H1 (cell line): ENCODE results near the gene ARMH3. TPM values are rescaled to one million over a fixed set of nuclear protein-coding genes. Genes with fewer than 3 reads are reported as not detected.

Source experiments
- CTCF ChIA-PET: fragments of 300-600 bp; sonication (Branson Sonifier 250); formaldehyde crosslinking; loops from one replicate; lab custom pipeline; 2021; ENCODE audit not compliant: partially characterized antibody; lab: Charles Lee
- POLR2A ChIA-PET: fragments of 300-600 bp; sonication (Branson Sonifier 250); formaldehyde crosslinking; loops from one replicate; lab custom pipeline; 2021; ENCODE audit warnings: inconsistent platforms; ENCODE audit not compliant: partially characterized antibody; lab: Charles Lee
- DNase-seq, 2 experiments: peaks; one replicate each; pipeline versions ENCODE4 v3.0.0 to v3.0.0-alpha.2; 2010 to 2022; ENCODE audit warnings: low spot score in 2 of 2, low read depth in 1 of 2, mixed read lengths in 1 of 2
- FAIRE-seq: peaks from 2 replicates; lab custom pipeline; 2011; peaks lifted over from hg19 to GRCh38; lab: Jason Lieb, UNC
- H2AFZ ChIP-seq: 2 replicates; pipeline ENCODE4 v1.8.1; 2012; ENCODE audit warnings: low read length, inconsistent platforms
- H2AK5ac ChIP-seq: 2 replicates; pipeline ENCODE4 v1.6.1; 2013; ENCODE audit warnings: low read depth, low read length
- H2BK120ac ChIP-seq: replicated peaks from 2 replicates; pipeline ENCODE3; 2013; ENCODE audit warnings: low read depth, low read length, inconsistent platforms
- H2BK12ac ChIP-seq: 2 replicates; pipeline ENCODE4 v1.6.1; 2013; ENCODE audit warnings: low read depth, low read length
- H2BK15ac ChIP-seq: 2 replicates; pipeline ENCODE4 v1.6.1; 2013; ENCODE audit warnings: low read length
- H2BK20ac ChIP-seq: 2 replicates; pipeline ENCODE4 v1.6.1; 2013; ENCODE audit warnings: low read length
- H2BK5ac ChIP-seq: 2 replicates; pipeline ENCODE4 v1.6.1; 2013; ENCODE audit warnings: low read depth, low read length
- H3K14ac ChIP-seq: 2 replicates; pipeline ENCODE4 v1.6.1; 2013; ENCODE audit warnings: inconsistent platforms; ENCODE audit not compliant: insufficient read length
- H3K18ac ChIP-seq: 2 replicates; pipeline ENCODE4 v1.6.1; 2013; ENCODE audit warnings: low read length; ENCODE audit errors: extremely low read depth
- H3K23ac ChIP-seq: 2 replicates; pipeline ENCODE4 v1.6.1; 2013; ENCODE audit warnings: inconsistent platforms; ENCODE audit not compliant: insufficient read length
- H3K23me2 ChIP-seq: 2 replicates; pipeline ENCODE4 v1.6.1; 2013; ENCODE audit warnings: low read depth, low read length
- H3K27ac ChIP-seq: 2 replicates; pipeline ENCODE4 v1.6.1; 2011; ENCODE audit warnings: low read depth, low read length, inconsistent platforms
- H3K27me3 ChIP-seq, 4 experiments: replicated peaks in 1 of 4; 1 replicate in 1 of 4; 2 replicates in 3 of 4; pipeline versions ENCODE4 v1.6.1 to v1.8.1; 2011 to 2013; ENCODE audit warnings: low read length in 3 of 4, mild to moderate bottlenecking in 3 of 4, inconsistent platforms in 2 of 4, mixed read lengths in 2 of 4, moderate library complexity in 1 of 4; ENCODE audit not compliant: control insufficient read depth in 3 of 4, insufficient read depth in 3 of 4; ENCODE audit errors: extremely low read depth in 1 of 4
- H3K36me3 ChIP-seq, 4 experiments: 2 replicates each; pipeline versions ENCODE4 v1.6.1 to v1.8.1; 2011 to 2013; ENCODE audit warnings: mild to moderate bottlenecking in 4 of 4, low read length in 3 of 4, moderate library complexity in 2 of 4, control low read depth in 1 of 4, inconsistent platforms in 1 of 4; ENCODE audit not compliant: insufficient read depth in 4 of 4, control insufficient read depth in 2 of 4
- H3K4ac ChIP-seq: replicated peaks from 2 replicates; pipeline ENCODE3; 2013; ENCODE audit warnings: low read length, low read depth, mixed read lengths, inconsistent platforms; ENCODE audit not compliant: insufficient read length
- H3K4me1 ChIP-seq, 4 experiments: replicated peaks in 1 of 4; 1 replicate in 1 of 4; 2 replicates in 3 of 4; pipeline versions ENCODE4 v1.6.1 to v1.8.1; 2011 to 2013; ENCODE audit warnings: low read length in 3 of 4, inconsistent platforms in 2 of 4, mixed read lengths in 1 of 4; ENCODE audit not compliant: insufficient read depth in 4 of 4, control insufficient read depth in 3 of 4
- H3K4me2 ChIP-seq, 2 experiments: 2 replicates each; pipeline versions ENCODE4 v1.6.1 to v1.8.1; 2011 to 2013; ENCODE audit warnings: low read depth in 2 of 2, low read length in 2 of 2, control low read depth in 1 of 2, inconsistent platforms in 1 of 2, mild to moderate bottlenecking in 1 of 2; ENCODE audit not compliant: insufficient read depth in 1 of 2
- H3K4me3 ChIP-seq, 4 experiments: fragments of 200-600, 300-600 bp in 1 of 4; sonication (generic), shearing (Covaris generic), sonication (Bioruptor Twin) in 1 of 4; 2 replicates each; pipeline versions ENCODE4 v1.5.1 to v1.8.1; 2011 to 2016; ENCODE audit warnings: low read length in 4 of 4, low read depth in 3 of 4, control low read depth in 2 of 4, inconsistent platforms in 2 of 4, mild to moderate bottlenecking in 2 of 4, mixed read lengths in 1 of 4, moderate library complexity in 1 of 4; ENCODE audit not compliant: insufficient read depth in 2 of 4; ENCODE audit errors: extremely low read depth in 1 of 4
- H3K56ac ChIP-seq: replicated peaks from 2 replicates; pipeline ENCODE3; 2013; ENCODE audit warnings: low read depth, mild to moderate bottlenecking, mixed read lengths, low read length, inconsistent platforms; ENCODE audit not compliant: insufficient read length
- H3K79me1 ChIP-seq: 2 replicates; pipeline ENCODE4 v1.6.1; 2013; ENCODE audit warnings: low read depth, low read length, control low read depth
- H3K79me2 ChIP-seq, 2 experiments: 2 replicates each; pipeline versions ENCODE4 v1.6.1 to v1.8.1; 2012 to 2013; ENCODE audit warnings: low read length in 2 of 2, mild to moderate bottlenecking in 2 of 2, inconsistent platforms in 1 of 2; ENCODE audit not compliant: insufficient read depth in 2 of 2, control insufficient read depth in 1 of 2
- H3K9ac ChIP-seq, 4 experiments: replicated peaks in 1 of 4; 1 replicate in 1 of 4; 2 replicates in 3 of 4; pipeline versions ENCODE4 v1.6.1 to v1.8.1; 2011 to 2013; ENCODE audit warnings: low read depth in 3 of 4, low read length in 3 of 4, control low read depth in 2 of 4, mild to moderate bottlenecking in 2 of 4, moderate library complexity in 2 of 4, inconsistent platforms in 1 of 4; ENCODE audit errors: extremely low read depth in 1 of 4
- H3K9me3 ChIP-seq, 2 experiments: 2 replicates each; pipeline versions ENCODE4 v1.6.1 to v1.8.1; 2012 to 2013; ENCODE audit warnings: mild to moderate bottlenecking in 2 of 2, moderate library complexity in 2 of 2, control low read depth in 1 of 2, inconsistent platforms in 1 of 2, low read depth in 1 of 2, low read length in 1 of 2, mixed read lengths in 1 of 2; ENCODE audit not compliant: insufficient read depth in 2 of 2
- H4K20me1 ChIP-seq, 2 experiments: replicated peaks in 1 of 2; 2 replicates each; pipeline versions ENCODE3 to v1.8.1; 2011 to 2013; ENCODE audit warnings: inconsistent platforms in 2 of 2, low read length in 2 of 2, mild to moderate bottlenecking in 1 of 2; ENCODE audit not compliant: insufficient read depth in 2 of 2, control insufficient read depth in 1 of 2
- H4K5ac ChIP-seq: 2 replicates; pipeline ENCODE4 v1.6.1; 2013; ENCODE audit warnings: low read length, low read depth, mixed read lengths, inconsistent platforms; ENCODE audit not compliant: insufficient read length
- H4K8ac ChIP-seq: 2 replicates; pipeline ENCODE4 v1.8.0; 2013; ENCODE audit warnings: mild to moderate bottlenecking, moderate library complexity, low read length, inconsistent platforms; ENCODE audit not compliant: insufficient read depth; ENCODE audit errors: extremely low read depth
- H4K91ac ChIP-seq: replicated peaks from 2 replicates; pipeline ENCODE3; 2013; ENCODE audit warnings: low read length, mixed read lengths, inconsistent platforms; ENCODE audit not compliant: insufficient read length
- CHD1 ChIP-seq: IDR thresholded peaks from 2 replicates; pipeline ENCODE4 v1.6.1; 2012; ENCODE audit warnings: low read depth, low read length, improper control_type of control experiment
- GABPA ChIP-seq: IDR thresholded peaks from 2 replicates; pipeline ENCODE4 v1.6.1; 2011; ENCODE audit warnings: mild to moderate bottlenecking, low read length, moderate library complexity, borderline replicate concordance; ENCODE audit not compliant: insufficient read depth
- GTF2F1 ChIP-seq: IDR thresholded peaks from 2 replicates; pipeline ENCODE4 v1.6.1; 2012; ENCODE audit warnings: low read depth, low read length, improper control_type of control experiment, borderline replicate concordance
- HDAC2 ChIP-seq, 2 experiments: fragments of 300-600 bp in 1 of 2; sonication (generic) in 1 of 2; IDR thresholded peaks; 2 replicates each; pipeline ENCODE4 v1.6.1; 2011 to 2012; ENCODE audit warnings: low read depth in 2 of 2, low read length in 2 of 2, mild to moderate bottlenecking in 2 of 2, moderate library complexity in 2 of 2, borderline replicate concordance in 1 of 2, inconsistent platforms in 1 of 2
- KDM4A ChIP-seq: IDR thresholded peaks from one replicate; pipeline ENCODE4 v1.7.1; 2012; ENCODE audit warnings: low read depth, mild to moderate bottlenecking, moderate library complexity, low read length, inconsistent platforms; ENCODE audit not compliant: severe bottlenecking
- NANOG ChIP-seq: IDR thresholded peaks from 2 replicates; pipeline ENCODE4 v1.6.1; 2011; ENCODE audit warnings: low read length, low read depth, mild to moderate bottlenecking, inconsistent platforms; ENCODE audit not compliant: insufficient read depth, poor library complexity, severe bottlenecking
- NRF1 ChIP-seq: IDR thresholded peaks from 2 replicates; pipeline ENCODE4 v1.6.1; 2011; ENCODE audit warnings: mild to moderate bottlenecking, low read depth, low read length, improper control_type of control experiment
- POU5F1 ChIP-seq: IDR thresholded peaks from 2 replicates; pipeline ENCODE4 v1.6.1; 2011; ENCODE audit warnings: low read depth, mild to moderate bottlenecking, low read length, moderate library complexity
- SIN3A ChIP-seq, 2 experiments: IDR thresholded peaks in 1 of 2; conservative IDR thresholded peaks in 1 of 2; 2 replicates each; pipeline ENCODE4 v1.6.1; 2011 to 2012; ENCODE audit warnings: low read length in 2 of 2, improper control_type of control experiment in 1 of 2, low read depth in 1 of 2, mild to moderate bottlenecking in 1 of 2
- SIX5 ChIP-seq: IDR thresholded peaks from 2 replicates; pipeline ENCODE4 v1.6.1; 2011; ENCODE audit warnings: mild to moderate bottlenecking, low read depth, low read length
- TBP ChIP-seq: IDR thresholded peaks from 2 replicates; pipeline ENCODE4 v1.6.1; 2011; ENCODE audit warnings: low read depth, low read length, improper control_type of control experiment
- TCF12 ChIP-seq: IDR thresholded peaks from 2 replicates; pipeline ENCODE4 v1.6.1; 2011; ENCODE audit warnings: low read depth, mild to moderate bottlenecking, low read length
- WGBS, 2 experiments: shearing (Covaris generic) in 1 of 2; methylation state at CpG; one replicate each; pipeline versions ENCODE4 v1.1.6 to v1.1.7; 2013 to 2015; ENCODE audit warnings: low lambda C conversion rate in 2 of 2, mixed read lengths in 2 of 2, inconsistent platforms in 1 of 2, low coverage in 1 of 2, missing lambda C conversion rate in 1 of 2; ENCODE audit not compliant: insufficient replicate concordance in 2 of 2, insufficient coverage in 1 of 2, insufficient read length in 1 of 2; ENCODE audit errors: extremely low coverage in 1 of 2, missing lambda C conversion rate in 1 of 2; 5-methylcytosine and 5-hydroxymethylcytosine counted together
- polyA plus RNA-seq, 7 experiments: library from polyadenylated mRNA; depleted of rRNA in 3 of 7; stranded (reverse) in 5 of 7; unstranded in 2 of 7; fragments of >200 nt in 5 of 7; fragments of 200-250 nt in 2 of 7; gene quantifications; 1 replicate in 5 of 7; 2 replicates in 1 of 7; 4 replicates in 1 of 7; pipeline versions ENCODE4 v1.2.1 to v1.2.3, GENCODE V29; 2011 to 2013; ENCODE audit warnings: missing spikeins in 2 of 7, mixed read lengths in 2 of 7
- total RNA-seq: library from RNA; stranded (reverse); fragmentation: NEBNext Ultra II Directional; extraction: Animal tissue kit (Norgen Biotek cat#: 25700); gene quantifications from 2 replicates; pipeline ENCODE4 v1.2.1, GENCODE V29; 2021

ARMH3 gene
- total and polyA plus RNA-seq, 2 of the 8 experiments (the other 6 are each of a cell fraction or from before 2014, with no cell fraction given) = 11.6 to 18.3 TPM

DNA sequence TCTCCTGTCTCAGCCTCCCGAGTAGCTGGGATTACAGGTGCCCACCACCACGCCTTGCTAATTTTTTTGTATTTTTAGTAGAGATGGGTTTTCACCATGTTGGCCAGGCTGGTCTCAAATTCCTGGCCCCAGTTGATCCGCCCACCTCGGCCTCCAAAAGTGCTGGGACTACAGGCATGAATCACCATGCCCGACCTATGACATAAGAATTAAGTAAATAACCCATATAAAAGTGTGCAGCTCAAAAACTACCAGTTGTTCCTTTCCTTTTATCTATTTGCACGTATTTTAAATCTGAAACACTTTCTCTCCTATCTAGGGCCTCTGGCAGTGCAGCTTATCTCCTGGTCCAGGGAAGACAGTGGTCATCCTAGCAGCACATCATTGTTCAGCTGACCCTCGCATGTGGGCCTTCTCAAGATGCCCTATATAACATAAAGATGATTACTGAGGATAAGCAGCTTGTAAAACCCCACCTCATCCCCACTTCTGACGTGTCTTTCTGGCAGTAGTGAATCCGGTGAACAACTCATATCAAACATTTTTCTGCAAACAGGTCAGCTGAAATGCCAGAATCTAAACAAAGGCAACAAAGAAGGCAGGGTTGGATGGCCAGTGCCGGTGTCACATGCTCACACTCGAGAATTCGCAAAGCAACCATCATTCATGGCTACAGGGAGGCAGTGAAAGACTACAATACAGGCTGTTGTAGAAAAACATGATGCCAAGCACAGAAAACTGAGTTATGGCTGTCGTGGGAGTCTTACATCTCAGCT lies 176.3 kb downstream of the ARMH3 start:
- Histone ChIP-seq H3K27me3 (no peaks in the 10 kb centered on the region), H4K8ac (no peak overlapping the region), H3K9ac (no peak overlapping the region), H4K91ac (no peak overlapping the region), H3K23ac (no peak overlapping the region), H3K56ac (no peak overlapping the region), H3K79me1 (no peaks in the 10 kb centered on the region), H2BK12ac (no peak overlapping the region), H3K9me3 (no peaks in the 10 kb centered on the region), H4K5ac (no peak overlapping the region), H3K79me2 (no peaks in the 10 kb centered on the region), H3K4ac (no peak overlapping the region), H3K18ac (no peak overlapping the region), H3K4me2 (no peak overlapping the region; a peak in 1 of 4 replicates), H3K4me1 (peaks cover 0 to 2% (median 1%) of the 10 kb centered on the region in 4 experiments; a peak in 3 of 7 replicates), H3K4me3 (no peak overlapping the region), H3K14ac (no peak overlapping the region), H2BK20ac (no peak overlapping the region), H4K20me1 (no peaks in the 10 kb centered on the region), H3K23me2 (no peaks in the 10 kb centered on the region), H2BK5ac (no peak overlapping the region), H2BK120ac (no peak overlapping the region), H3K27ac (no peak overlapping the region), H2AK5ac (no peak overlapping the region), H2BK15ac (no peak overlapping the region), H3K36me3 (no peaks in the 10 kb centered on the region), H2AFZ (no peak overlapping the region)
- WGBS, 2 experiments = 93% methylated on average over 13 of the region's 13 CpGs; no CpG with 5 or more reads in 1 of the 2 experiments
- DNase-seq (no peak), FAIRE-seq (no peak)
- ChIA-PET POLR2A (interaction anchor here (0.9 to 1.2 kb wide), 2 partner anchors 17 to 61 kb away, joined by 3 to 4 read pairs; partner anchors contain the start of gene OGA), CTCF (interaction anchor here (0.6 to 16.8 kb wide), 8 partner anchors 9 to 193 kb away, joined by 3 to 210 read pairs (median 4); partner anchors contain the start of gene KCNIP2)
- no peak for TF ChIP-seq TCF12
- TF ChIP-seq CHD1 = no peak
- TF ChIP-seq GTF2F1 = no peak
- TF ChIP-seq HDAC2 (IDR thresholded peaks at IDR 0.05; ENCODE audit: borderline replicate concordance in 1 of 2, low read depth in 2 of 2, low read length in 2 of 2) = no peak
- TF ChIP-seq GABPA = no peak
- TF ChIP-seq KDM4A = no peak
- no peak for TF ChIP-seq SIN3A (conservative IDR thresholded peaks at IDR 0.05 in 1 of 2, IDR thresholded peaks at IDR 0.05 in 1 of 2; ENCODE audit: low read depth in 1 of 2, low read length in 2 of 2)
- no peak for TF ChIP-seq NRF1
- TF ChIP-seq TBP = no peak
- no peak for TF ChIP-seq NANOG
- TF ChIP-seq SIX5 = no peak
- TF ChIP-seq POU5F1 = no peak
